BE2C (cell line): ENCODE measurements around the gene UBXN7.
"Not testable (repeated sequence)": the region's sequence is repeated elsewhere in the genome, so short reads cannot be mapped to it uniquely, and the experiment has no call there.

ENCODE experiments used
- DNase-seq: peaks from one replicate; pipeline ENCODE4 v3.0.0-alpha.2; 2020
- H3K27me3 ChIP-seq: fragments of 250-450 bp; sonication (Bioruptor Pico); 2 replicates; pipeline ENCODE4 v1.5.1; 2020; ENCODE audit warnings: mild to moderate bottlenecking
- H3K36me3 ChIP-seq: fragments of 250-450 bp; sonication (Bioruptor Pico); 2 replicates; pipeline ENCODE4 v1.5.1; 2020; ENCODE audit warnings: mild to moderate bottlenecking
- H3K4me1 ChIP-seq: fragments of 250-450 bp; sonication (Bioruptor Pico); 2 replicates; pipeline ENCODE4 v1.5.1; 2020
- H3K4me3 ChIP-seq: 2 replicates; pipeline ENCODE4 v1.5.1; 2011; ENCODE audit warnings: low read depth, low read length
- H3K9me3 ChIP-seq: fragments of 250-450 bp; sonication (Bioruptor Pico); 2 replicates; pipeline ENCODE4 v1.5.1; 2020
- CTCF ChIP-seq: IDR thresholded peaks from 2 replicates; pipeline ENCODE4 v1.5.1; 2012; ENCODE audit warnings: mild to moderate bottlenecking, low read depth, low read length

UBXN7 gene

GRCh38 chr3:196326936-196327335 is 105.3 kb downstream of the UBXN7 start:
- no peak overlapping the region for H3K4me3 ChIP-seq
- H3K9me3 ChIP-seq: no peaks in the 10 kb centered on the region
- no peak for TF ChIP-seq CTCF
- H3K4me1 ChIP-seq: no peaks in the 10 kb centered on the region; the same call in 1 of the 2 replicates
- no peak for DNase-seq
- no peaks in the 10 kb centered on the region; the same call in 1 of the 2 replicates for H3K36me3 ChIP-seq
- no peaks in the 10 kb centered on the region for H3K27me3 ChIP-seq

- H3K4me1 ChIP-seq: no peaks in the 10 kb centered on the region; the same call in 1 of the 2 replicates
- peak; percentile 80 for DNase-seq
- TF ChIP-seq CTCF: peak; percentile 73
Measured at GRCh38 chr3:196323691-196324090, 108.5 kb downstream of the UBXN7 start.

GRCh38 chr3:196323016-196323415 is 109.2 kb downstream of the UBXN7 start:
- Histone ChIP-seq H3K36me3 (no peaks in the 10 kb centered on the region; the same call in 1 of the 2 replicates), H3K27me3 (no peaks in the 10 kb centered on the region), H3K4me1 (no peaks in the 10 kb centered on the region; the same call in 1 of the 2 replicates), H3K4me3 (no peak overlapping the region), H3K9me3 (no peaks in the 10 kb centered on the region)
- DNase-seq: no peak
- no peak for TF ChIP-seq CTCF

More at GRCh38 chr3:196323691-196324090, 108.5 kb downstream of the UBXN7 start:
- Histone ChIP-seq H3K9me3 (no peaks in the 10 kb centered on the region), H3K27me3 (no peaks in the 10 kb centered on the region), H3K4me3 (no peak overlapping the region), H3K36me3 (no peaks in the 10 kb centered on the region; the same call in 1 of the 2 replicates)

- no peaks in the 10 kb centered on the region for H3K36me3 ChIP-seq
- H3K27me3 ChIP-seq: no peaks in the 10 kb centered on the region
- no peak overlapping the region for H3K4me3 ChIP-seq
- no peaks in the 10 kb centered on the region; the same call in 1 of the 2 replicates for H3K4me1 ChIP-seq
- no peak for DNase-seq
- TF ChIP-seq CTCF: no peak
- H3K9me3 ChIP-seq: no peaks in the 10 kb centered on the region
Measured at GRCh38 chr3:196321162-196321561, 111.1 kb downstream of the UBXN7 start.

GRCh38 chr3:196320137-196320536 is 112.1 kb downstream of the UBXN7 start:
- TF ChIP-seq CTCF: no peak

GRCh38 chr3:196317687-196318467 is 114.3 kb downstream of the UBXN7 start, which contains the start of gene DYNLT2B:
TSS of gene DYNLT2B (minus strand) at chr3:196318240. CDS start at chr3:196318152, 88 bp downstream.
- peak; percentile 95 for DNase-seq
- TF ChIP-seq CTCF: no peak

More at GRCh38 chr3:196320137-196320536, 112.1 kb downstream of the UBXN7 start:
- Histone ChIP-seq H3K36me3 (peaks cover 5% of the 10 kb centered on the region), H3K27me3 (no peaks in the 10 kb centered on the region), H3K4me3 (no peak overlapping the region), H3K9me3 (no peaks in the 10 kb centered on the region), H3K4me1 (no peaks in the 10 kb centered on the region; the same call in 1 of the 2 replicates)
- DNase-seq: no peak

GRCh38 chr3:196316799-196317686 is 115.2 kb downstream of the UBXN7 start:
- not testable (repeated sequence) for DNase-seq, H3K36me3 ChIP-seq, H3K9me3 ChIP-seq, H3K4me1 ChIP-seq, H3K27me3 ChIP-seq
- peak overlapping the region; percentile 72 for H3K4me3 ChIP-seq

More at GRCh38 chr3:196317687-196318467, 114.3 kb downstream of the UBXN7 start, which contains the start of gene DYNLT2B:
- peak within 1 kb of the TSS; percentile 72 for H3K4me3 ChIP-seq
- H3K36me3 ChIP-seq: peaks cover 5% of the 10 kb centered on the region
- H3K27me3 ChIP-seq: no peaks in the 10 kb centered on the region
- no peaks in the 10 kb centered on the region for H3K9me3 ChIP-seq
- H3K4me1 ChIP-seq: no peaks in the 10 kb centered on the region
